HG03460 (cell line): ENCODE results near the gene DHX9.

Experiments
- ATAC-seq: cut with Tn5 transposase; IDR thresholded peaks from one replicate; pipeline ENCODE4 v1.9.1; 2021; ENCODE audit not compliant: unreplicated experiment

DHX9 gene

GRCh38 chr1:182839209-182840066 lies at the start of gene DHX9:
Gene DHX9, plus strand, starts transcription at chr1:182839347. Its CDS starts 3,220 bp downstream, at chr1:182842567.
- ATAC-seq, result peak; percentile 86

GRCh38 chr1:182791281-182792179 lies 47.6 kb upstream of the DHX9 start:
- ATAC-seq, result no peak

- ATAC-seq, result no peak
These were observed 45.1 kb upstream of the DHX9 start for GRCh38 chr1:182794091-182794490.

GRCh38 chr1:182794676-182795201 lies 44.4 kb upstream of the DHX9 start:
- no peak for ATAC-seq

GRCh38 chr1:182795563-182796228 lies 43.5 kb upstream of the DHX9 start:
- ATAC-seq, result no peak

- no peak for ATAC-seq
These were observed 36.9 kb upstream of the DHX9 start for GRCh38 chr1:182802006-182802803.

- ATAC-seq, result no peak
These were observed 35.3 kb upstream of the DHX9 start for GRCh38 chr1:182803846-182804245.

GRCh38 chr1:182806015-182806678 lies 33.0 kb upstream of the DHX9 start:
- ATAC-seq, result no peak

GRCh38 chr1:182807907-182808306 lies 31.2 kb upstream of the DHX9 start:
- ATAC-seq, result no peak

- ATAC-seq, result no peak
These were observed 29.7 kb upstream of the DHX9 start for GRCh38 chr1:182809414-182809957.

GRCh38 chr1:182811975-182812722 lies 27.0 kb upstream of the DHX9 start:
- ATAC-seq, result no peak

- no peak for ATAC-seq
These were observed 22.3 kb upstream of the DHX9 start for GRCh38 chr1:182816863-182817262.

GRCh38 chr1:182817802-182818201 lies 21.3 kb upstream of the DHX9 start:
- no peak for ATAC-seq

- ATAC-seq, result no peak
These were observed 15.9 kb upstream of the DHX9 start for GRCh38 chr1:182823220-182823619.

GRCh38 chr1:182826892-182827291 lies 12.3 kb upstream of the DHX9 start:
- no peak for ATAC-seq

GRCh38 chr1:182829285-182829932 lies 9.7 kb upstream of the DHX9 start:
- no peak for ATAC-seq

GRCh38 chr1:182833271-182833670 lies 5.9 kb upstream of the DHX9 start:
- no peak for ATAC-seq

- no peak for ATAC-seq
These were observed 4.8 kb upstream of the DHX9 start for GRCh38 chr1:182834326-182834725.
